Colonic mucosa (tissue), 4 donors: ENCODE results near the gene TPRN. TPM values are rescaled to one million over a fixed set of nuclear protein-coding genes. Genes with fewer than 3 reads are reported as not detected.

ENCODE experiments used
- DNase-seq: peaks from one replicate; pipeline ENCODE4 v3.0.0-alpha.2; 2020
- H3K27ac ChIP-seq: fragments of 200-600 bp; one replicate; pipeline ENCODE4 v1.8.0; 2021
- H3K27me3 ChIP-seq: fragments of 200-600 bp; one replicate; pipeline ENCODE4 v1.8.0; 2021
- H3K36me3 ChIP-seq: fragments of 200-600 bp; one replicate; pipeline ENCODE4 v1.8.0; 2021
- H3K4me1 ChIP-seq: fragments of 200-600 bp; one replicate; pipeline ENCODE4 v1.8.0; 2021; ENCODE audit warnings: mild to moderate bottlenecking
- H3K4me3 ChIP-seq: fragments of 200-600 bp; one replicate; pipeline ENCODE4 v1.8.0; 2021
- H3K9ac ChIP-seq, 2 donors: one replicate each; pipeline ENCODE4 v1.7.0; 2013; ENCODE audit warnings: control low read depth in 2 of 2, low read depth in 2 of 2, low read length in 2 of 2
- H3K9me3 ChIP-seq: fragments of 200-600 bp; one replicate; pipeline ENCODE4 v1.8.0; 2021
- CTCF ChIP-seq: fragments of 200-600 bp; IDR thresholded peaks from one replicate; pipeline ENCODE4 v1.8.0; 2022; ENCODE audit warnings: antibody characterized with exemption, mild to moderate bottlenecking
- intact Hi-C: fragments of 100-400 bp; cut with DNase I; formaldehyde crosslinking; loops from one replicate; pipeline ENCODE4 v1.14.1; 2022
- total RNA-seq, 2 donors: library from RNA; stranded (reverse); fragmentation: NEBNext Ultra II Directional in 1 of 2; extraction: Animal tissue kit (Norgen Biotek cat#: 25700) in 1 of 2; gene quantifications; one replicate each; pipeline ENCODE4 v1.2.1, GENCODE V29; 2021
- donor health status: healthy.
- donor health status: DM: no; HTN: no; CAD: no.
- donor health status: DM: no; HTN: no; CAD: no.

The TPRN gene
- total RNA-seq, 2 donors from 2014 or later = 83.1 to 124 TPM

GRCh38 chr9:137191691-137192447 is 8.7 kb downstream of the TPRN start:
- Histone ChIP-seq H3K9ac (peak overlapping the region in 1 of 2 donors; percentile 15), H3K27ac (no peak overlapping the region), H3K9me3 (no peaks in the 10 kb centered on the region), H3K27me3 (no peaks in the 10 kb centered on the region), H3K4me3 (no peak overlapping the region), H3K36me3 (no peaks in the 10 kb centered on the region), H3K4me1 (peaks cover 52% of the 10 kb centered on the region)
- DNase-seq = no peak
- intact Hi-C loops = no loop called here
- no peak for TF ChIP-seq CTCF

GRCh38 chr9:137191245-137191644 is 9.3 kb downstream of the TPRN start:
- TF ChIP-seq CTCF = no peak
- DNase-seq = no peak
- H3K4me3 ChIP-seq = no peak overlapping the region
- H3K36me3 ChIP-seq = no peaks in the 10 kb centered on the region
- H3K4me1 ChIP-seq = peaks cover 54% of the 10 kb centered on the region
- no peaks in the 10 kb centered on the region for H3K27me3 ChIP-seq
- H3K9me3 ChIP-seq = no peaks in the 10 kb centered on the region
- intact Hi-C loops = no loop called here
- peak overlapping the region in 1 of 2 donors; percentile 26 for H3K9ac ChIP-seq
- no peak overlapping the region for H3K27ac ChIP-seq

GRCh38 chr9:137190315-137190856 is 10.2 kb downstream of the TPRN start:
- H3K4me1 ChIP-seq = peaks cover 49% of the 10 kb centered on the region
- H3K27ac ChIP-seq = no peak overlapping the region
- peak overlapping the region; percentile 99 for H3K4me3 ChIP-seq
- H3K36me3 ChIP-seq = peaks cover 3% of the 10 kb centered on the region
- no peaks in the 10 kb centered on the region for H3K27me3 ChIP-seq
- intact Hi-C loops = no loop called here
- H3K9me3 ChIP-seq = no peaks in the 10 kb centered on the region
- no peak for TF ChIP-seq CTCF
- DNase-seq = no peak
- H3K9ac ChIP-seq = peak overlapping the region in 1 of 2 donors; percentile 93

DNA sequence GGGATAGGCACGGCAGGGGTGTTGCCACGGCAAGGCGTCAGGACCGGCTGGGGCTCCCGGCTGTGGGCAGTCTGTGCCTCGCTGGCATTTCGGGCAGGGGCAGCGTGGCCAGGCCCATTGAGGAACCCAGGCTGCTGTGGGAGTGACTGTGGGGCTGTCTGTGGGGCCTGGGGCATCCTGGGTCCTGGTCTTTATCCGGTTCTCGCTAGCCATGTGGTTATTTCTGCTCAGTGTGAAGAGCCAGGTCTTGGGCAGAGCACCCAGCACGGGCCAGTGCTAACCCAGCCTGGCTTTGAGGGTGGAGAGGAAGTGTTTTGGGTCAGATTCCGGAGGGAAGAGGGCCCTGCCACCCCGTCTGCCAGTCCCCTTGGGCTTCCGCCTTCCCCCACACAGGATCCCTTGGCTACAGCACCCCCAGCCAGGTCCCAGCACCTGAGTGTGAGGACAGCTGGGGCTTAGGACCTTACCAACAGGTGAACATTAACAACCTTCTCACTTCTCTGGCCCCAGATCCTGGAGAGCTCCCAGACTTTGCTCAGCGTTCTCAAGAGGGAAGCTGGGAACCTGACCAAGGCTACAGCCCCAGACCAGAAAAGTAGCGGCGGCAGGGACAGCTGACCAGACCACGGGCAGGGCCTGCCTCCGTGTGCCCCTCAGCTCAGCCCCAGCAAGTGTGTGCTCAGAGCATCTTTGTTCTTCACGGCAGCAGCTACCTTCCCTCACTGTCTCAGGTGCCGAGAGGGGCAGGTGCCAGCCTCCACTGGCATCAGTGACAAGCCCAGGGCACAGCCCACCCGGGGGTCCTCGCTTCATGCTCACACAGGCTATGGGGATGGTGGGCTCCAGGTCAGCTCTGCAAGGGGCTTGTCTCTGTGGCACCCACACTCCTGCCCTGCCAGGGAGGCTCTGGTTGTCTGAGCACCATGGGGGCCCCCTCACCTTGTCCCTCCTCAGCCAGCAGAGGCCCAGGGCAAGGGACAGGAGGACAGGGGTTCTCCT is 10.9 kb downstream of the TPRN start:
- Histone ChIP-seq H3K27ac (peak overlapping the region; percentile 98), H3K4me1 (peaks cover 41% of the 10 kb centered on the region), H3K9ac (peak overlapping the region; percentile 85 to 93), H3K4me3 (peak overlapping the region; percentile 99), H3K27me3 (no peaks in the 10 kb centered on the region), H3K9me3 (no peaks in the 10 kb centered on the region), H3K36me3 (peaks cover 3% of the 10 kb centered on the region)
- no peak for DNase-seq
- no peak for TF ChIP-seq CTCF
- intact Hi-C loops = loop anchor here (5.0 kb wide), 1 partner anchor 38 kb away; the partner anchor contains the start of genes CYSRT1 and RNF224
